Endodermal cell (in vitro differentiated cells): Measurements from ENCODE around the gene HAPLN1. TPM values are rescaled to one million over a fixed set of nuclear protein-coding genes. Genes with fewer than 3 reads are reported as not detected.

Experiments used
- DNase-seq: peaks from one replicate; pipeline ENCODE4 v3.0.0-alpha.2; 2017
- H3K27ac ChIP-seq: 2 replicates; pipeline ENCODE4 v1.5.1; 2013; ENCODE audit warnings: mild to moderate bottlenecking, low read depth, low read length, moderate library complexity
- H3K27me3 ChIP-seq: 2 replicates; pipeline ENCODE4 v1.6.1; 2013; ENCODE audit warnings: mild to moderate bottlenecking, low read length, moderate library complexity; ENCODE audit not compliant: insufficient read depth, control insufficient read depth, poor library complexity, severe bottlenecking
- H3K36me3 ChIP-seq: 2 replicates; pipeline ENCODE4 v1.7.0; 2013; ENCODE audit warnings: mild to moderate bottlenecking, low read length, moderate library complexity; ENCODE audit not compliant: control insufficient read depth, insufficient read depth
- H3K4me1 ChIP-seq: one replicate; pipeline ENCODE4 v1.7.0; 2013; ENCODE audit warnings: low read length; ENCODE audit not compliant: control insufficient read depth, insufficient read depth
- H3K4me3 ChIP-seq: 2 replicates; pipeline ENCODE4 v1.5.1; 2013; ENCODE audit warnings: mild to moderate bottlenecking, low read length, moderate library complexity
- H3K9ac ChIP-seq: 2 replicates; pipeline ENCODE4 v1.6.1; 2013; ENCODE audit warnings: mild to moderate bottlenecking, low read length, moderate library complexity; ENCODE audit not compliant: poor library complexity, severe bottlenecking; ENCODE audit errors: extremely low read depth
- H3K9me3 ChIP-seq: 2 replicates; pipeline ENCODE4 v1.6.1; 2013; ENCODE audit warnings: mild to moderate bottlenecking, low read length, moderate library complexity; ENCODE audit not compliant: control insufficient read depth
- H3K27ac Mint-ChIP-seq: 2 replicates; pipeline ENCODE4 v1.8.0; 2020; ENCODE audit warnings: mixed read lengths
- H3K27me3 Mint-ChIP-seq: 2 replicates; pipeline ENCODE4 v1.8.0; 2021; ENCODE audit warnings: mild to moderate bottlenecking, mixed read lengths; ENCODE audit not compliant: insufficient read depth
- H3K36me3 Mint-ChIP-seq: 2 replicates; pipeline ENCODE4 v1.8.0; 2020; ENCODE audit warnings: low read depth, mixed read lengths
- H3K4me1 Mint-ChIP-seq: 2 replicates; pipeline ENCODE4 v1.8.0; 2020; ENCODE audit warnings: mixed read lengths
- H3K4me3 Mint-ChIP-seq: 2 replicates; pipeline ENCODE4 v1.8.0; 2020; ENCODE audit warnings: mild to moderate bottlenecking, moderate library complexity, mixed read lengths
- H3K9me3 Mint-ChIP-seq: 2 replicates; pipeline ENCODE4 v1.8.0; 2020; ENCODE audit warnings: mild to moderate bottlenecking, mixed read lengths
- WGBS, 2 experiments: methylation state at CpG; one replicate each; pipeline versions ENCODE4 v1.1.5 to v1.1.7; 2013; ENCODE audit warnings: missing lambda C conversion rate in 2 of 2, mixed read lengths in 1 of 2; ENCODE audit not compliant: insufficient coverage in 1 of 2, insufficient read length in 1 of 2; 5-methylcytosine and 5-hydroxymethylcytosine counted together
- total RNA-seq, 2 donors: library from RNA; stranded (reverse); fragmentation: NEBNext Ultra II Directional in 1 of 2; extraction: Animal tissue kit (Norgen Biotek cat#: 25700) in 1 of 2; gene quantifications; 2 replicates in 1 of 2; 3 replicates in 1 of 2; pipeline ENCODE4 v1.2.1, GENCODE V29; 2021
- TF ChIP-seq, protein P1 (sequence below): fragments of 200-600 bp; sonication (generic); conservative IDR thresholded peaks from 2 replicates; pipeline ENCODE4 v1.5.0; 2021; ENCODE audit warnings: antibody characterized with exemption, mild to moderate bottlenecking

The HAPLN1 gene
- total RNA-seq, 2 donors from 2014 or later: 0.07 to 1.3 TPM

- no peak overlapping the region for H3K4me3 Mint-ChIP-seq
- Histone ChIP-seq H3K4me3 (no peak overlapping the region), H3K27me3 (no peaks in the 10 kb centered on the region), H3K4me1 (no peaks in the 10 kb centered on the region), H3K9me3 (peaks cover 10% of the 10 kb centered on the region), H3K27ac (no peak overlapping the region), H3K9ac (no peak overlapping the region), H3K36me3 (no peaks in the 10 kb centered on the region)
- 91 to 100% methylated on average over 1 of the region's 1 CpG for WGBS, 2 experiments
- no peak overlapping the region for H3K27ac Mint-ChIP-seq
- no peaks in the 10 kb centered on the region for H3K36me3 Mint-ChIP-seq
- no peak for DNase-seq
- H3K27me3 Mint-ChIP-seq: no peaks in the 10 kb centered on the region
- peaks cover 20% of the 10 kb centered on the region for H3K9me3 Mint-ChIP-seq
- TF ChIP-seq, protein P1, sequence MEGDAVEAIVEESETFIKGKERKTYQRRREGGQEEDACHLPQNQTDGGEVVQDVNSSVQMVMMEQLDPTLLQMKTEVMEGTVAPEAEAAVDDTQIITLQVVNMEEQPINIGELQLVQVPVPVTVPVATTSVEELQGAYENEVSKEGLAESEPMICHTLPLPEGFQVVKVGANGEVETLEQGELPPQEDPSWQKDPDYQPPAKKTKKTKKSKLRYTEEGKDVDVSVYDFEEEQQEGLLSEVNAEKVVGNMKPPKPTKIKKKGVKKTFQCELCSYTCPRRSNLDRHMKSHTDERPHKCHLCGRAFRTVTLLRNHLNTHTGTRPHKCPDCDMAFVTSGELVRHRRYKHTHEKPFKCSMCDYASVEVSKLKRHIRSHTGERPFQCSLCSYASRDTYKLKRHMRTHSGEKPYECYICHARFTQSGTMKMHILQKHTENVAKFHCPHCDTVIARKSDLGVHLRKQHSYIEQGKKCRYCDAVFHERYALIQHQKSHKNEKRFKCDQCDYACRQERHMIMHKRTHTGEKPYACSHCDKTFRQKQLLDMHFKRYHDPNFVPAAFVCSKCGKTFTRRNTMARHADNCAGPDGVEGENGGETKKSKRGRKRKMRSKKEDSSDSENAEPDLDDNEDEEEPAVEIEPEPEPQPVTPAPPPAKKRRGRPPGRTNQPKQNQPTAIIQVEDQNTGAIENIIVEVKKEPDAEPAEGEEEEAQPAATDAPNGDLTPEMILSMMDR: no peak
- no peaks in the 10 kb centered on the region for H3K4me1 Mint-ChIP-seq
Observed at GRCh38 chr5:83750749-83751148, 30.1 kb upstream of the HAPLN1 start.

GRCh38 chr5:83745816-83746215 is 25.2 kb upstream of the HAPLN1 start:
- 96 to 100% methylated on average over 1 of the region's 2 CpGs for WGBS, 2 experiments
- TF ChIP-seq, protein P1: no peak
- peaks cover 4% of the 10 kb centered on the region for H3K4me1 Mint-ChIP-seq
- no peaks in the 10 kb centered on the region for H3K36me3 ChIP-seq
- H3K27me3 Mint-ChIP-seq: peaks cover 2% of the 10 kb centered on the region
- H3K9me3 Mint-ChIP-seq: peaks cover 13% of the 10 kb centered on the region
- no peak overlapping the region for H3K27ac ChIP-seq
- H3K27ac Mint-ChIP-seq: no peak overlapping the region
- no peaks in the 10 kb centered on the region for H3K27me3 ChIP-seq
- no peak overlapping the region for H3K4me3 Mint-ChIP-seq
- no peaks in the 10 kb centered on the region for H3K4me1 ChIP-seq
- no peak overlapping the region for H3K4me3 ChIP-seq
- no peaks in the 10 kb centered on the region for H3K36me3 Mint-ChIP-seq
- H3K9ac ChIP-seq: no peak overlapping the region
- no peak for DNase-seq
- peaks cover 8% of the 10 kb centered on the region for H3K9me3 ChIP-seq

DNA sequence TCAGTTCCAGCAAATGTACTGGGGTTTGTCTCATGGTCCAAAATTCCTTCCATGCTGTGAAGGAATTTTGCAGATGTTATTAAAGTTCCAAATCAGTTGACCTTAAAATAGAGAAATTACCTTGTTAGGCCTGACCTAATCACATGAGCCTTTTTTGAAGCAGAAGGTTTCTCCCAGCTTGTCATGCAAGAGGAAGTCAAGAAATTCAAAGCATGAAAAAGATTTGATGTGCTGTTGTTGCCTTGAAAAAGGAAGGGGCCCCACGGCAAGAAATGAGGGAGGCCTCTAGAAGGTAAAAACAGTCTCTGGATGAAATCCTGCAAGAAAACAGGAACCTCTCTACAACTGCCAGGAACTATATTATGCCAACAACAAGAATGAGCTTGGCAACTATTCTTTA is 24.2 kb upstream of the HAPLN1 start:
- Histone ChIP-seq H3K4me1 (no peaks in the 10 kb centered on the region), H3K9ac (no peak overlapping the region), H3K36me3 (no peaks in the 10 kb centered on the region), H3K9me3 (no peaks in the 10 kb centered on the region), H3K27me3 (no peaks in the 10 kb centered on the region), H3K27ac (no peak overlapping the region), H3K4me3 (no peak overlapping the region)
- H3K4me3 Mint-ChIP-seq: no peak overlapping the region
- no peak overlapping the region for H3K27ac Mint-ChIP-seq
- DNase-seq: no peak
- H3K9me3 Mint-ChIP-seq: peaks cover 7% of the 10 kb centered on the region
- TF ChIP-seq, protein P1: no peak
- peaks cover 4% of the 10 kb centered on the region for H3K4me1 Mint-ChIP-seq
- peaks cover 2% of the 10 kb centered on the region for H3K27me3 Mint-ChIP-seq
- no peaks in the 10 kb centered on the region for H3K36me3 Mint-ChIP-seq
- 80 to 91% methylated on average over 1 of the region's 1 CpG for WGBS, 2 experiments
